ENCODE measurements around the gene AQP12A. TPM values are rescaled to one million over a fixed set of nuclear protein-coding genes. Genes with fewer than 3 reads are reported as not detected.
"Not testable (repeated sequence)": the region's sequence is repeated elsewhere in the genome, so short reads cannot be mapped to it uniquely, and the experiment has no call there.

AQP12A gene
- polyA plus RNA-seq, 1 experiment, result not detected

DNA sequence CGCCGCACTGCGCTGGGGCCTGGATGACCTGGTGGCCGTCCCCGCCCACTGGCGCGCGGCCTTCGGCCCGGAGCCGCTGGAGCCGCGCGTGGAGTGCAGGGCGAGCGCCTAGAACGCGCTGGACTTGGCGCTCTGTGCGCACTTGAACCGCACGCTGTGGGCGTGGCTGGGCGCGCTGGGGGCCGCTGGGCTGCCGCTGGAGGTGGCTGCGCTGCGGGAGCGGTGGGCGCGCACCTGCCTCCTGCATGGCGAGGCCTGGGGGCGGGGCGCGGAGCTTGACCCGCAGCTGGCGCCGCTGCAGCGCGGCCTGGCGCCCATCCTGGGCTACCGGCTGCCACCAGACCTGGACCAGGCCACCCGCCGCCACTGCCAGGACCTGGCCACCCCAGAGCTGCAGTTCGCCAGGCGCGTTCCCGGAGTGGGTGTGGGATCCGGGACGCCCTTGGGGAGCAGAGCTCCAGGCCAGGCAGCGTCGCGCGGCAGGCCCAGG lies 18.9 kb upstream of the AQP12A start:
- TF ChIP-seq, protein P1, sequence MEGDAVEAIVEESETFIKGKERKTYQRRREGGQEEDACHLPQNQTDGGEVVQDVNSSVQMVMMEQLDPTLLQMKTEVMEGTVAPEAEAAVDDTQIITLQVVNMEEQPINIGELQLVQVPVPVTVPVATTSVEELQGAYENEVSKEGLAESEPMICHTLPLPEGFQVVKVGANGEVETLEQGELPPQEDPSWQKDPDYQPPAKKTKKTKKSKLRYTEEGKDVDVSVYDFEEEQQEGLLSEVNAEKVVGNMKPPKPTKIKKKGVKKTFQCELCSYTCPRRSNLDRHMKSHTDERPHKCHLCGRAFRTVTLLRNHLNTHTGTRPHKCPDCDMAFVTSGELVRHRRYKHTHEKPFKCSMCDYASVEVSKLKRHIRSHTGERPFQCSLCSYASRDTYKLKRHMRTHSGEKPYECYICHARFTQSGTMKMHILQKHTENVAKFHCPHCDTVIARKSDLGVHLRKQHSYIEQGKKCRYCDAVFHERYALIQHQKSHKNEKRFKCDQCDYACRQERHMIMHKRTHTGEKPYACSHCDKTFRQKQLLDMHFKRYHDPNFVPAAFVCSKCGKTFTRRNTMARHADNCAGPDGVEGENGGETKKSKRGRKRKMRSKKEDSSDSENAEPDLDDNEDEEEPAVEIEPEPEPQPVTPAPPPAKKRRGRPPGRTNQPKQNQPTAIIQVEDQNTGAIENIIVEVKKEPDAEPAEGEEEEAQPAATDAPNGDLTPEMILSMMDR (IDR thresholded peaks at IDR 0.05; ENCODE audit: insufficient read depth, low read depth, low read length), result no peak
- no peak for DNase-seq (ENCODE audit: low read depth)
- peaks cover 8% of the 10 kb centered on the region for H3K27me3 ChIP-seq (ENCODE audit: control insufficient read depth, insufficient read depth, low read length)
- POLR2A ChIA-PET, result no interaction called here
- no peaks in the 10 kb centered on the region for H3K36me3 ChIP-seq (ENCODE audit: control insufficient read depth, insufficient read depth, low read length)
- no peak overlapping the region for H3K4me3 ChIP-seq (ENCODE audit: low read depth, low read length)
- CTCF ChIA-PET, result no interaction called here

DNA sequence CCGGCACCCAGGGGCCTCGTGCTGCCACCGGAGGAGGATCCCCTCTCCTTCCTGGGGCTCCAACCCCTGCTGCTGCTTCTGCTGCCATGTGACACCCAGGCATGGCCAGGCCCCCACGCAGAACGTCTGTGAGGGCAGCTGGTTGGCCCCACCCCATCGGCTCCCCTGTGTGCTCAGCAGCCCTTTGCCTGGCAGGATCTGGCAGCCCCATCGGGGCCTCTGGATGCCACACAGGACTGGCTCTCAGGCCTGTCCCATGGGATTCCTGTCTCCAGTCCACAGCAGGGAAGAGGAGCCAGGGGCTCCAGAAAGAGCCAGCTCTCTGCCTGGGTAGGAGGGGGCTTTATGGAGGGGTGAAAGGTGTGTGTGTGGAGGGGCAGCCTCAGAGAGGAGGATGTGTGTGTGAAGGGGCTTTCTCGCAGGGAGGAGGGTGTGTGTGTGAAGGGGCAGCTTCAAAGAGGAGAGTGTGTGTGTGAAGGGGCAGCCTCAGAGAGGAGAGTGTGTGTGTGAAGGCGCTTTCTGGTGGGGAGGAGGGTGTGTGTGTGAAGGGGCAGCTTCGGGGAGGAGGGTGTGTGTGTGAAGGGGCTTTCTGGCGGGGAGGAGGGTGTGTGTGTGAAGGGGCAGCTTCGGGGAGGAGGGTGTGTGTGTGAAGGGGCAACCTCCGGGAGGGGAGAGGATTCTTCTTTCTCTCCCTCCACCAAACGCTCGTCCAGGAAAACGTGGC lies 17.0 kb upstream of the AQP12A start:
- H3K4me3 ChIP-seq (ENCODE audit: low read depth, low read length); H3K36me3 ChIP-seq (ENCODE audit: control insufficient read depth, insufficient read depth, low read length); CTCF ChIA-PET; POLR2A ChIA-PET; DNase-seq (ENCODE audit: low read depth); H3K27me3 ChIP-seq (ENCODE audit: control insufficient read depth, insufficient read depth, low read length): not testable (repeated sequence)

DNA sequence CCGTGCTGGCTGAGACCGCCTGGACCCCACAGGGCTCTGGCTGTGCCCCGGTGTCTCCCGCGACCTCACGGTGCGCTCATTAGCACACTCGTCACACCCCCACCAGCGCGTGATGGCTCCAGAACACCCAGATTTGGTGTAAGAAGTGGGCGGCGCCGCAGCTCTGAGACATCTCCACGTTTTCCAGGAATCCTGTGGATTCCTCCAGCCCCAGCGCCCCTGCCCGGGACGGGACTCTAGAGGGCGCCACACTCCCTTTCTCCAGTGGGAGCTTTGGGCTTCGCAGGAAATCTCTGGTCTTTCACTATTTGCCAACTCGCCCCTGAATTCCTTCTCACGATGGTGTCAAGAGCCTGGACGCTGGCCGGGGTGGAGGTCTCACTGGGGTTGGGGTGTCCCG lies 16.3 kb upstream of the AQP12A start:
- DNase-seq (ENCODE audit: low read depth), result not testable (repeated sequence)

DNA sequence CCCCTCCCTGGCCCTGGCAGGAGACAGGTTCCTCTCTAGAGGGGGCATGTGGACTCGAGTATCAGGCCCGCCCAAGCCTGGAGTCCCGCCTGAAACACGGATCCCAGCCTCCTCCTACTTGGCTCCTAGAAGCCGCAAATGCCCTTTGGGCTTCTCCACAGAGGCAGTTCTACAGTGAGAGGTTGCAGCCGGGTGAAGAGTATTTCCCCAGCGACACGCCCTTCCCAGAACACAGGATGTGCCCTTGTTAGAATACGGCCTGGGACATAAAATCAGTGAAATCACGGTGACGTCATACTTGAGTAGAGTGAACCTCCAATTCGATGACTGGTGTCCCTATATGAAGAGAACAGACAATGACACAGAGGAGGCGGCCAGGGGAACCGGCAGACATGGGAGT lies 13.6 kb upstream of the AQP12A start:
- H3K4me3 ChIP-seq (ENCODE audit: low read depth, low read length); H3K36me3 ChIP-seq (ENCODE audit: control insufficient read depth, insufficient read depth, low read length); H3K27me3 ChIP-seq (ENCODE audit: control insufficient read depth, insufficient read depth, low read length); DNase-seq (ENCODE audit: low read depth); CTCF ChIA-PET; POLR2A ChIA-PET: not testable (repeated sequence)

More for the DNA sequence above, 16.3 kb upstream of the AQP12A start:
- H3K4me3 ChIP-seq (ENCODE audit: low read depth, low read length); CTCF ChIA-PET; H3K36me3 ChIP-seq (ENCODE audit: control insufficient read depth, insufficient read depth, low read length); POLR2A ChIA-PET; H3K27me3 ChIP-seq (ENCODE audit: control insufficient read depth, insufficient read depth, low read length): not testable (repeated sequence)

DNA sequence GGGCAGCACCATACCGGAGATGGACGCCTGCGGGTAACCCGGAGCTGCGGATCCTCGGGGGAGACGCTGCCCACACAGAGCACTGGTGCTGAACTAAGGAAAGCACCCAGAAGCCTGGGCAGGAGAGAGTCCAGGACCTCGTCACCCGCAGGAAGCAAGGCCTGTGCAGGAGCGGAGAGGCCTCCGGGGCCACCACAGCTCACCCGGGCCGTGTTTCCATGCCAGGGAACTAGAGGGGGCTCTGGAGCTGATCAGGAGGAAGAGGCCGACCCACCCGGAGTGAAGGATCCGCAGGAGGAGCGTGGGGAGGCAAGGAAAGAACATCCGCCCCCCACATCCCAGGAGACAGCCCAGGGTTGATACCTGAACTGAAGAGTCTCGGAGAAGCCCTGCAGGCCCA lies 12.8 kb upstream of the AQP12A start:
- POLR2A ChIA-PET; H3K27me3 ChIP-seq (ENCODE audit: control insufficient read depth, insufficient read depth, low read length); CTCF ChIA-PET; DNase-seq (ENCODE audit: low read depth); H3K4me3 ChIP-seq (ENCODE audit: low read depth, low read length); H3K36me3 ChIP-seq (ENCODE audit: control insufficient read depth, insufficient read depth, low read length): not testable (repeated sequence)

DNA sequence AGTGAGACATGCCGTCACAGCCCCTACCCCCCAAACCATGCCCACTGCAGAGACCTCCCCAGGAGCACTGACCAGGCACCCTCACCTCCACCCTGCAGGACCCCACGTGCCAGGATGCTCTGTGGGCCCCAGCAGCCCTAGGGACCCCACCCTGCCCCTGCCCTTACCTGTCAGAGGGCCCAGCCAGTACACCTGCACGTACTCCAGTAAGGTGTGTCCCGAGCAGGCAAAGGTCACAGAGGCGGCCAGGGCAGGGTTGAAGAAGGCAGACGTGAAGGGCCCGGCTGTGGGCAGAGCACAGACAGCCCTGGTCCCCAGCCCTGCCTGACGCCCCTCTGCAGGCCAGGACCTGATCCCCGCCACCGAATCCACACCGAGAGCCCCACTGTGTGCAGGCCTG lies 11.5 kb upstream of the AQP12A start:
- H3K36me3 ChIP-seq (ENCODE audit: control insufficient read depth, insufficient read depth, low read length); H3K27me3 ChIP-seq (ENCODE audit: control insufficient read depth, insufficient read depth, low read length); DNase-seq (ENCODE audit: low read depth); POLR2A ChIA-PET; H3K4me3 ChIP-seq (ENCODE audit: low read depth, low read length); CTCF ChIA-PET: not testable (repeated sequence)

DNA sequence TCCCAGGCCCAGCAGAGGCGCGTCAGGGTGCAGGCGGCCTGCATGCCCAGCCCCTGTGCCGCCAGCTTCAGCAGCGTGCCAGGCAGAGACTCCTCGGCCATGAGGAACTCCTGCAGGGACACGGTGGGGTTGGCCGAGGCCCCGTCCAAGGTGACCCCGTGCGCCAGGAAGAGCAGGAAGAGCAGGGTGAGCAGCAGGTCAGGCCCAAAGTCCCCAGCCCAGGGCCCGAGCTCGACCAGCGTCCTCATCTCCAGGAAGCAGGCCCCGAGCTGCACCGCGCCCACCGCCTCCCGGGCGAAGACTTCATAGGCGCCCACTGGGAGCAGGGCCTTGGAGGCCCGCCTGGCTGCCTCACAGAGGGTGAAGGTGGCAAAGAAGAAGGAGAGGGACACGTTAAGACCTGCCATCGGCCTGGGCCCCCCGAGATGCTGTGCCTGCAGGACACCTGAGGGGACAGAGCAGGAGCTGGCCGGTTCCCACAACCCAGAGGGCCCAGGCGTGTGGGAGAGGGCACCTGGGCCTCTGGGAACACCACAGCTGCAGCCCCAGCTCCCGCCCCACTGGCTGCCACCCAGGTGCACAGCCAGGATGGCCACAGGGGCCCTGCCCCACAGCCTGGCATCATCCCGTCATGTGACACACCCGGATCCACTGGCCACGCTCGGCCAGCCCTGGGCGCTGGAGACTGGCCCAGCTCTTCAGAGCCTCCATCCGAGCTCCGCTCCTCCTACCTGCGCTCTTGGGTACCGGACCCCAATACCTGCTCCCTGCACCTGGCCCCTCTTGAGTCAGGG lies 9.0 kb upstream of the AQP12A start, which contains the start of gene AQP12B:
TSS of gene AQP12B (minus strand) at position 455 of the 794 bp plus-strand sequence. CDS start at position 407, 48 bp downstream.
- not testable (repeated sequence) for H3K27me3 ChIP-seq (ENCODE audit: control insufficient read depth, insufficient read depth, low read length)

DNA sequence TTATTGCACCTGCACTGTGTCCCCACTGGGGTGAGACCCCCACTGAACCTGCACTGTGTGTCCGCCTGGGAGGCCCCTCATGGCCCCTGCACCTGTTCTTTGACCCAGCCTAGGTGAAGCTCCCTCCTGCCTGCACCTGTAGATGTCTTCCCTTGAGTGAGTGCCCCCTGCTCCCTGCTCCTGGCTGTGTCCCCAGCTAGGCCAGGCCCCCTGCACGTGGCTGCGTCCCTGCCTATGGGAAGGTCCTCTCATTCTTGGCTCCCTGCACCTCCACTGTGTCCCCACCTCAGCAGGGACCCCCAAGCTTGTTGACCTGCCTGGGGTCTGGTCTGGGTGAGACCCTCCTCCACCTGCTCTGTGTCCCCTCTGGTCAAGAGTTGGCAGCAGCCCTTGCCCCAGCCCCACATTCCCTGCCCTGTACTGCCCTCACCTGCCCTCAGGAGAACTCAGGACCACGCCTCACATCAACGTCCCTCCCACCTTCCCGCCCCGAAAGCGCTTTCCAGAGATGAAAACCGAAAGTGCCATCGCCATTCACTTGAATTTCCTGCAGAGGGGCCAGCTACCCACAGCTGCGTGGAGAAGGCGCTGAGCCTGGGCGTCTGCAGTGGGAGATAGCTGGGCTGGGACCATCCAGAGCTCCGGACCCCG lies 8.2 kb upstream of the AQP12A start:
- DNase-seq (ENCODE audit: low read depth); H3K36me3 ChIP-seq (ENCODE audit: control insufficient read depth, insufficient read depth, low read length); H3K27me3 ChIP-seq (ENCODE audit: control insufficient read depth, insufficient read depth, low read length); H3K4me3 ChIP-seq (ENCODE audit: low read depth, low read length); CTCF ChIA-PET; POLR2A ChIA-PET: not testable (repeated sequence)

More for the DNA sequence above, 9.0 kb upstream of the AQP12A start, which contains the start of gene AQP12B:
- POLR2A ChIA-PET; H3K4me3 ChIP-seq (ENCODE audit: low read depth, low read length); DNase-seq (ENCODE audit: low read depth); H3K36me3 ChIP-seq (ENCODE audit: control insufficient read depth, insufficient read depth, low read length); CTCF ChIA-PET: not testable (repeated sequence)

DNA sequence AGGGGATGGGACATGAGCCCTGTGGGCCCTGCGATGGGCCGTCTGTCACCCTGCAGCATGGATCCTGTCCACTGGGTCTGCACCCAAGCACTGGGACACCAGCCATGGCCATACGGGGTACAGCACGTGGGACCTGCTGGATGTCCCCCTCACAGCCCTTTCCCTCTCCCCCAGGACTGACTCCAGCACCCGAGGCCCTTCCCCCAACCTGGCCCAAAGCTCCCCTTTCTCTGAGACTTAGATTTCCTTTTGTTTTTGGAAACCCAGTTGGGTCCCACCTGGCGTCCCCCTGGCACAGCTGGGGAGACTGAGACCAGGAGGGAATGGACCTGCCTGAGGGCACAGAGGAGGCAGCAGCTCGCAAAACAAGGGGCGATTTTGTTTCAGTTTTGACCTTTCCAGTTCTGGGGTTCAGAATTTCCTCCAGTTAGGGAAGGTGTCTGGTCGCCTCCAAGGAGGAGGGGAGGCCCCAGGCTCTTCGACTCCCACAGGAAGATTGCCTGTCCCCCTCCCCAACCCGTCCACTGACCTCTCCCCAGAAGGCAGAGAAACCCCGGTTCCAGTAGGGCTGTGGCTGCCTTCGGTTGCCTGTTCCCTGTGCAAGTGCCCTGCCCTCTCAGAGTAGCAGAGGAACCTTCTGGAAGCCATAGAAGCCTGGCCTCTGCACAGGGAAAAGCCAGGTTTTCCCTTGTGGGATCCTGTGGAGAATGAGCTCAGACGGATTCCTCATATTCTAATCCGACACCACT lies 7.5 kb upstream of the AQP12A start:
- POLR2A ChIA-PET, result not testable (repeated sequence)

More for the DNA sequence above, 7.5 kb upstream of the AQP12A start:
- H3K27me3 ChIP-seq (ENCODE audit: control insufficient read depth, insufficient read depth, low read length); H3K4me3 ChIP-seq (ENCODE audit: low read depth, low read length); H3K36me3 ChIP-seq (ENCODE audit: control insufficient read depth, insufficient read depth, low read length); DNase-seq (ENCODE audit: low read depth); CTCF ChIA-PET: not testable (repeated sequence)

Measured in BJ (cell line).